ENCODE data around the gene C19orf47.
"Not testable (repeated sequence)": the region's sequence is repeated elsewhere in the genome, so short reads cannot be mapped to it uniquely, and the experiment has no call there.

The C19orf47 gene

GRCh38 chr19:40342644-40343311, 5.4 kb downstream of the C19orf47 start:
- no peak for DNase-seq

DNA sequence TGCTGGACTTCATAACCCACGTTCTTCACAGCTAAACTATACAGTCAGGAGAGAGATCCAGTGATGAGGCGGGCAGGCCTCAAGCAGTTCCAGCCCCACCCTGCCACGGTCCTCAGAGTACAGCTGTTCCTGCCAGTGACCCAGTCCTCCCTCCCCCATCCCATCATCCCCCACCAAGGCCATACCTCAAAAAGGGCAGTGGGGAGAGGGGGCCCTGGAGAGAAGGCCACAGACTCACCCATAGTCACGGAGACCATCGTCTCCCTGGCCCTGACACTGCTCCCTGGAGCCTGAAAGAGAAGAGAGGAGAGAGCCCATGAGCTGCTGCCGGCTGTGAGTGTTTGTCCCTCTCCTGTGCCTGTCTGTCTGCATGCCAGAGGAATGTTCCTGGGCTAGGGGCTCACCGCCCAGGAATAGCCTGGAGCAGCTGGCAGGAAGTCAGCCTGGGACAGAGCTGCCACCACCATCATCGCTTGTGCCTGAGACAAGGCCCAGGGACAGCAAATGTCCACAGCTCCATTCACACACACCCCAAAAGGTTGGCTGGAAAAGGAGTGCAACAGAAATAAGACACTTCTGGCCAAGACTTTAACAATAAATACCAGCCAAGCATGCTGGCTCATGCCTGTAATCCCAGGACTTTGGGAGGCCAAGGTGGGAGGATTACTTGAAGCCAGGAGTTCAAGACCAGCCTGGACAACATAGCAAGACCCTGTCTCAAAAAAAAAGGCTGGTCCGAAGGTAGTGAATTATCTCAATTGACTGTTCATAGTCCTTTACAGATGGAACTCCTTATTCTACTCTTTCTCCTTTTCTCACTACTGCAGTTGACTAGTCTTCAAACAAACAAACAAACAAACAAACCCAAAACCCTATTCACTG, 6.4 kb downstream of the C19orf47 start:
- DNase-seq, result no peak

DNA sequence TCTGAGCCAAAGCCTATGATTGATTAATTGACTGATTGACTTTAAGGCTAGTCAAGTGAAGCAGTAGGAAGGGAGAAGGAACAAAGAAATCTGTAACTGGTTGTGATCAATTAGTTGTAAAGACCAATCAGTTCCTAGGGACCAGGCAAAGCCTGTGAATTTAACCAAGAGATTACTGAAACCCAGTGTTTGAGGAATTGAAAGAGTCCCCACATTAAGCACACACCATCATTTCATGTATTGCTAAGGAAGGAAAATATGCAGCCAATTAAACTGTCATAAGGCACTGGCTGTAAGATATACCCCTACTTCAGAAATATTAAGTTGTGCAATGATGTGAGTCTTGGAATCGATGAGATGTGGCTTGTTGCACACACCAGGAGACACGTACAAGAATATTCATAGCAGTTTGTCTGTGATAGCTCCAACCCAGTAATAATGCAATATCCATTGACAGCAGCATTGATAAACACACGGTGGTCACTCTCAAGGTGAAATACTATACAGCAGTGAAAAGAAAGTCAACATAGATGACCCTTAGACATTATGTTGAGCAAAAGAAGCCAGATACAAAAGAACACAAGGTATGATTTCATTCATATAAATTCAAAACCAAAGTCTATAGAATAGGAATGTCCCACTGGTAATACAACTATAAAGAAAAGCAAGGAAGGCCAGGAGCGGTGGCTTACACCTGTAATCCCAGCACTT, 9.0 kb downstream of the C19orf47 start:
- DNase-seq, result no peak

DNA sequence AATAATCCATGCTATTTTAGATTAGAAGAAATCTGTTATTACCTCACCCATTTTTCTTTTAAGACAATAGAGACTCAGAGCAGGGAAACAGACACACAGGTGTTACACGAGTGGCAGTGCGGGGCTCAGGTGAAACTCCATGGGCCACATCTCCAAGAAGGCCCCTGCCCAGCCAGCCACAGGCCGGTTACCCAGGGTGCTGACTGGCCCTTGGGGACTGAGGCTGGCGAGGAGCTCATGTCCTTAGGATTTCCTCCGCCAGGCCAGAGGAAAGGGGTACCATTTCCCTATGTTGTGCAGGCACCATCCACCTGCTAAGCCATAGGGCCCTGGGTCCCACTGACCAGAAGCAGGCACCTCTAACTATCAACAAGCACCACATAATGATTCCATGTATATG, 10.6 kb downstream of the C19orf47 start:
- no peak for DNase-seq

DNA sequence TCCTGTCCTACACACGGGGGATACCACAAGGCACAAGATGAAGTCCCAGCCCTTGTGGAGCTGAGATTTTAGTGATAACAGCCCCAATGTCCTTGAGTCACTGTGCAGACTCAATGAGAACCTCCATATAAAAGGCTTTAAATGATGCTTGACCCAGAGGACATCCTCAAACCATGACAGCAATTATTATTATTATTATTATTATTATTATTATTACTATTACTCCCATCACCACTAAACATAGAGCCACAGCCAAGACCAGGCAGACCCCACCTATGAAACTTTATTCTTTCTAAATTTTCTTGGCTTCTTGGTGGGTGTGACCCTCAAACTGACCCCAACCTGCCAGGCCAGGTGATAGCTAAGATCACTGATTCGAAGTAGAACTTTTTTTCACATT, 11.1 kb downstream of the C19orf47 start:
- DNase-seq, result no peak

DNA sequence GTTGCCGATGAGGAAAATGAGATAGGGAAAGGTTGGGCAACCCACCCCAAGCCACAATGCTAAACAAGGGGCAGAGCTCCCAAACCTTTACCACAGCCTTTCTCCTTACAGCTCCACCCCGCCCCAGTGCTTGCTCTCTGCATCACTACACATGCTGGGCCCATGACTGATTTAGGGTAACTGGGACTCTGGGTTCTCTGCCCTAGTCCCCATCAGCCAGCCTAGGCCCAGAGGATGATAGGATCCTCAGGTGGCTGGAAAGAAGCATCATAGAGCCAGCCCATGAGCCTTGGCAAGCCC, 11.6 kb downstream of the C19orf47 start:
- no peak for DNase-seq

GRCh38 chr19:40335855-40336600, 12.2 kb downstream of the C19orf47 start:
- DNase-seq, result no peak

DNA sequence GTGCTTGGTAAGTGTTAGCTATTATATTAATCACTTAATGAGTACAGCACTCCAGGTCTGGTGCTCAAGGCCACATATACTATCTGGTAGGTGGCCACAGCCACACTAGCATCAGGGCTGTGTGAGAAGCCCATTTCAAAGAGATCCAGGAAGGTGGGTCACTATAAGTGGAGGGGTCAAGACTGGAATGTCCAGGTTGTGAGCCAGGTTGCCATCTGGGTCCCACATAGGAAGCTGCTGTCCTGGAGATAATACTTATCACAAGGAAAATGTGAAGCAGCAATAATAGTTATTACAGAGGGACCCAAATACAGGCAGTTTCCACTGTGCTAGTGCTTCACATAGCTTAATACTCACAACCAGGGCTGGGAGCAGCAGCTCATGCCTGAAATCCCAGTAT, 13.1 kb downstream of the C19orf47 start:
- DNase-seq, result no peak

DNA sequence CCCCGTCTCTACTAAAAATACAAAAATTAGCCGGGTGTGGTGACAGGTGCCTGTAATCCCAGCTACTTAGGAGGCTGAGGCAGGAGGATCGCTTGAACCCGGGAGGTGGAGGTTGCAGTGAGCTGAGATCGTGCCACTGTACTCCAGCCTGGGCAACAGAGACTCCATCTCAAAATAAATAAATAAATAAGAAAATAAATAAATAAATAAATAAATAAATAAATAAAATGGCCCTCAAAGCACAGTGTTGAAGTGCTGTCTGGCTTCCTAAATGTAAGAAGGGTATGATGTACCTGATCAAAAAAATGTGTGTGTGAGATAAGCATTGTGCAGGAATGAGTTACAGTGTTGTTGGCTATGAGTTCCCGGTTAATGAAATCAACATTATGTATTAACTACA, 15.1 kb downstream of the C19orf47 start:
- not testable (repeated sequence) for DNase-seq

DNA sequence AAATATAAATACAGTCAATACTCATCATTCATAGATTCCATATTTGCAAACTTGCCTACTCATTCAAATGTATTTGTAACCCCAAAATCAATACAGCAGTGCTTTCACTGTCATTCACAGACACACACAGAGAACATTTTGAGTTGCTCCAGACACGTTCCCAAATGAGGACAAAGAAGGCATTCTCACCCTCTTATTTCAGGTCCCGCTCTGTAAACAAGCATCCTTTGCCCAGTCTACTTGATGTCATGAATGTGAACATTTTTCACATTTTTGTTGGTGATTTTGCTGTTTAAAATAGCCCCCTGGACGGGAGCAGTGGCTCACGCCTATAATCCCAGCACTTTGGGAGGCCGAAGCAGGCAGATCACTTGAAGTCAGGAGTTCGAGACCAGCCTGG, 15.5 kb downstream of the C19orf47 start:
- no peak for DNase-seq

DNA sequence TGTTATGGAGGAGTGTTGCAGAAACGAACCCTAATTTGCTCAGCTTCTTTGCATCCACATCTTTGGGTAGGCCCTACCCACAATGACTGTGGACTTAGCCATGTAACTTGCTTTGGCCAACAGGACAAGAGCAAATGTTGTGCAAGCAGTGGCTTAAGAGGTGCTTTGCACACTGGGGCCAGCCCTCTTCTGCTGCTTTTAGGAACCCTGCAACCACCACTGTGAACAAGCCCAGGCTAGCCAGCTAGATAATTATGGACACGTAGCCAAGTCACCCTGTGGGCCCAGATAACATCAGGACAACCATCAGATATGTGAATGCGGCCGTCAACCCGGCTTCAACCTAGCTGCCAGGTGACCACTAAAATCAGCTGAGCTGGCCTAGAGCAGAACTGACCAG, 17.1 kb downstream of the C19orf47 start:
- DNase-seq, result no peak

- no peak for DNase-seq
These were observed 22.0 kb downstream of the C19orf47 start for GRCh38 chr19:40326201-40326600.

DNA sequence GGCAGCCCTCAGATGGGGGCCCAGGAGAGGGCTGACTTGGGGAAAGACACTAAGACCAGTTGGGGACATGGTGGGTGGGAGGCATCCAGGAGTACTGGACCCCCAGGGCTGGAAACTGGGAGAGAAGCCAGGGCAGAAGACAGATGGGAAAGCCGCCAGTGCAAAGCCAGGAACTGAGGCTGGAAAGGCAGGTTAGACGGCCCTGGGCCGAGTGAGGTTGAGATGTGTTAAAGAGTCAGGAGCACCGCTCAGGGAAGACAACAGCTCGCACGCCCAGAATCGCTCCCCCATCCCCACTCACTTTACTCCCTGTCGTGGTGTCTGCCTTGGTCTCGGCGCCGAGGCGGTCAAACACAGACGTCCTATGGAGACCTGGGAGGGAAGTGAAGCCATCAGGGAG, 24.5 kb downstream of the C19orf47 start:
- no peak for DNase-seq

- DNase-seq, result no peak
These were observed 25.1 kb downstream of the C19orf47 start for GRCh38 chr19:40322951-40323615.

GRCh38 chr19:40322271-40322610, 26.0 kb downstream of the C19orf47 start:
- no peak for DNase-seq

GRCh38 chr19:40321566-40322270, 26.5 kb downstream of the C19orf47 start:
- no peak for DNase-seq

GRCh38 chr19:40321076-40321475, 27.1 kb downstream of the C19orf47 start:
- DNase-seq, result no peak

- DNase-seq, result no peak
These were observed 27.6 kb downstream of the C19orf47 start for GRCh38 chr19:40320558-40320935.

DNA sequence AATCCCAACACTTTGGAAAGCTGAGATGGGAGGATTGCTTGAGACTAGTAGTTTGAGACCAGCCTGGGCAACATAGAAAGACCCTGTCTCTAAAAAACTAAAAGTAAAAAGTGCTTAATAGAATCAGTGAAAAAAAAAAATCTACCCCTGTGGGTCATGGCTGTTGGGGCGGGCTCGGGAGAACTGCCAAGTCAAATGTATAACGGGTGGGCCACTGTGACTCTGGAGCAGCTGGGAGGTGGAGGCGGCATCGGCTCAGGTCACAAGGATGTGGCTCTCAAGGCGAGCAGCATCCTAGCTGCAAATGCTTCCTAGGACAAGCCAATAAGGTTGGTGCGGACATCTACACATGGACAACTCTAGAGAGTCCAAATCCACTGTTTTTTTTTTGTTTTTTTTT, 30.9 kb downstream of the C19orf47 start:
- no peak for DNase-seq

DNA sequence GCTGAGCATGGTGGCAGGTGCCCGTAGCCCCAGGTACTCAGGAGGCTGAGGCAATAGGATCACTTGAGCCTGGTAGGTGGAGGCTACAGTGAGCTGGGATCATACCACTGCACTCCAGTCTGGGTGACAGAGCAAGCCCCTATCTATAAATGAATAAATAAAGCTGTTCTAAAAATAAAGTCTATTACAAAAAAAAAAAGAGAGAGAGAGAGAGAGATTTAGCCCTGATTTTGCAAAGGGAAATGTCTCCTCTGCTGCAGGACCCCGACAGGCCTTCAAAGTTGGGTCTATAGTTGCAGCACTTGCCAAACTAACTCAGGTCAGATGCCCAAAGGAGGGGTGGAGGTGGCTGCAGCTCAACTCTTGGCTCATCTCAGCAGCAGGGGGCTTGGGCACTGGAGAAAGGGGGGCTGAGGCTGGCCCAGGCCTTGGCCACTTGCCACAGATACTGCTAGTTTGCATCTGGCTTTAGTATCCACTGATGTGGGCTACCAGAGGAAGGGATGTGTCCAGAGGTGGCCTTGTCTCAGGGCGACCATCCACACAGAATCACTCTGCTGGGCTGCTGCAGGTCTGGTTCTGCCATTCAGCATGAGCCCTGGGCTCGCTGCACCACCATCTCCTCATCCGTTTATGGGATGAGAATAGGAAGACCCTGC, 32.3 kb downstream of the C19orf47 start:
- DNase-seq, result no peak

DNA sequence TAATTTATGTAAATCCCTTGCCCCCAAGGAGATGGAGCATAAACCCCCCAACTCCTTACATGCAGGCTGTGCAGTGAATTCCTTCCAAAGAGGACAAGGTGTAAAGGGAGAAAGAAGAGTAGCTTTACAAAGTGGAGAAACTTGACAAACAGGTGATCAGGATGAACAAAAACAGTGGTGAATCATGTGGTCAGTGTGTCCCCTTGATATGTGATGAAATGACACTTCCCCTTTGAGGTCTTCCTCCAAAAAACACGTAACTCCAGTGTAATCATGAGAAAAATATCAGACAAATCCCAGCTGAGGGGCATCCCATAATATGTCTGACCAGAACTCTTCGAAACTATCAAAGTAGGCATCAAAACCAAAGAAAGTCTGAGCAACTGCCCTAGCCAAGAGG, 33.5 kb downstream of the C19orf47 start:
- DNase-seq, result no peak

All from NCI-H1048 (cell line).